PC-9 (cell line): ENCODE data around the gene RDH13. TPM values are rescaled to one million over a fixed set of nuclear protein-coding genes. Genes with fewer than 3 reads are reported as not detected.
A peak's percentile ranks its signal among the peaks of the same experiment; 100 is the strongest.

Experiments used
- BruUV-seq: library from RNA; stranded (reverse); fragments of 400-500 nt; replicated peaks from 2 replicates; lab custom pipeline; 2021; lab: Mats Ljungman, UMichigan
- CTCF ChIA-PET: fragments of 300-600 bp; sonication (Branson Sonifier 250); formaldehyde crosslinking; loops from one replicate; lab custom pipeline; 2022; ENCODE audit warnings: antibody characterized with exemption; lab: Charles Lee
- POLR2A ChIA-PET: fragments of 300-600 bp; sonication (Branson Sonifier 250); formaldehyde crosslinking; loops from one replicate; lab custom pipeline; 2022; ENCODE audit warnings: antibody characterized with exemption; ENCODE audit not compliant: unreplicated experiment; lab: Charles Lee
- DNase-seq, 2 experiments: peaks; one replicate each; pipeline versions ENCODE4 v3.0.0 to v3.0.0-alpha.2; 2015 to 2022; ENCODE audit warnings: mixed read lengths in 1 of 2
- H2AFZ ChIP-seq: fragments of 200-600 bp; sonication (generic); 2 replicates; pipeline ENCODE4 v1.8.1; 2017; ENCODE audit warnings: antibody characterized with exemption
- H3F3A ChIP-seq: fragments of 200-600 bp; sonication (generic); 2 replicates; pipeline ENCODE4 v1.8.1; 2017; ENCODE audit warnings: antibody characterized with exemption, mild to moderate bottlenecking, low read depth; ENCODE audit not compliant: insufficient read depth
- H3K27ac ChIP-seq: fragments of 200-600 bp; sonication (generic); 2 replicates; pipeline ENCODE4 v1.6.1; 2016; ENCODE audit warnings: mixed run types
- H3K27me3 ChIP-seq: fragments of 200-600 bp; sonication (generic); 2 replicates; pipeline ENCODE4 v1.6.1; 2016; ENCODE audit warnings: low read depth, mixed run types; ENCODE audit not compliant: insufficient read depth
- H3K36me3 ChIP-seq: fragments of 200-600 bp; sonication (generic); 2 replicates; pipeline ENCODE4 v1.6.1; 2016; ENCODE audit warnings: low read depth, mixed run types
- H3K4me1 ChIP-seq: fragments of 200-600 bp; sonication (generic); replicated peaks from 2 replicates; pipeline ENCODE4 v1.6.1; 2016; ENCODE audit warnings: mixed run types; ENCODE audit not compliant: insufficient read depth
- H3K4me2 ChIP-seq: fragments of 200-600 bp; sonication (generic); 2 replicates; pipeline ENCODE4 v1.6.1; 2017; ENCODE audit warnings: mixed run types
- H3K4me3 ChIP-seq: fragments of 200-600 bp; sonication (generic); 2 replicates; pipeline ENCODE4 v1.6.1; 2016; ENCODE audit warnings: mixed run types
- H3K79me2 ChIP-seq: fragments of 200-600 bp; sonication (generic); 2 replicates; pipeline ENCODE4 v1.6.1; 2017; ENCODE audit warnings: low read depth, mixed run types
- H3K9me2 ChIP-seq: fragments of 200-600 bp; sonication (generic); 2 replicates; pipeline ENCODE4 v1.8.1; 2017; ENCODE audit warnings: mild to moderate bottlenecking; ENCODE audit not compliant: insufficient read depth
- H3K9me3 ChIP-seq: fragments of 200-600 bp; sonication (generic); 2 replicates; pipeline ENCODE4 v1.8.1; 2016; ENCODE audit warnings: low read depth; ENCODE audit not compliant: insufficient read depth
- H4K20me1 ChIP-seq: fragments of 200-600 bp; sonication (generic); 2 replicates; pipeline ENCODE4 v1.8.1; 2017; ENCODE audit not compliant: insufficient read depth
- EZH2 ChIP-seq: fragments of 200-600 bp; sonication (generic); IDR thresholded peaks from 2 replicates; pipeline ENCODE4 v1.8.0; 2017; ENCODE audit warnings: antibody characterized with exemption, low read depth
- intact Hi-C: fragments of 100-400 bp; cut with micrococcal nuclease; formaldehyde crosslinking; loops from one replicate; pipeline ENCODE4 v1.10.0; 2022; ENCODE audit not compliant: unreplicated experiment
- total RNA-seq: library from RNA; stranded (reverse); gene quantifications from 2 replicates; pipeline ENCODE4 v1.2.3, GENCODE V29; 2021
- TF ChIP-seq, protein P1 (sequence below): fragments of 200-600 bp; sonication (generic); conservative IDR thresholded peaks from 2 replicates; pipeline ENCODE4 v1.6.1; 2017; ENCODE audit warnings: mixed run types, antibody characterized with exemption, mild to moderate bottlenecking, moderate library complexity

Gene RDH13
- total RNA-seq, 1 experiment from 2014 or later = 39.8 TPM

DNA sequence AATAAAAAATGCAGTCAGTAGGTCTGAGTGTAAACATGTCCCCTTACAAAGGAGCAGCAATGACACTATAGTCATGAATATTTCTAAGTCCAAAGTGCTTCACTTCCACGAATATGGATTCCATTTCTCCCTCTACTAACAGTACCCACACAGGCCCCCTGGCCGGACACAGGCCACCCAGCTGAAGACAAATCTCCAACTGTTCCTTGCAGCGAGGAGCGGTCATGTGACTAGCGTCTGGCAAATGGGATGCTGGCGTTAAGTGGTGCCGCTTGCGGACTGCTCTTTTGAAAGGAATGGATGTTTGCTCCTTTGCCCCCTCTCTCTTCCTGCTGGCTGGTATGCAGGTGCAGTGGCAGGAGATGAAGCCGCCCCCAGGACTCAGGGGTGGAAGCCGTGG lies 38.3 kb upstream of the RDH13 start:
- H3K4me3 ChIP-seq = no peak overlapping the region
- H2AFZ ChIP-seq = no peak overlapping the region
- no TSS peak for BruUV-seq
- TF ChIP-seq, protein P1, sequence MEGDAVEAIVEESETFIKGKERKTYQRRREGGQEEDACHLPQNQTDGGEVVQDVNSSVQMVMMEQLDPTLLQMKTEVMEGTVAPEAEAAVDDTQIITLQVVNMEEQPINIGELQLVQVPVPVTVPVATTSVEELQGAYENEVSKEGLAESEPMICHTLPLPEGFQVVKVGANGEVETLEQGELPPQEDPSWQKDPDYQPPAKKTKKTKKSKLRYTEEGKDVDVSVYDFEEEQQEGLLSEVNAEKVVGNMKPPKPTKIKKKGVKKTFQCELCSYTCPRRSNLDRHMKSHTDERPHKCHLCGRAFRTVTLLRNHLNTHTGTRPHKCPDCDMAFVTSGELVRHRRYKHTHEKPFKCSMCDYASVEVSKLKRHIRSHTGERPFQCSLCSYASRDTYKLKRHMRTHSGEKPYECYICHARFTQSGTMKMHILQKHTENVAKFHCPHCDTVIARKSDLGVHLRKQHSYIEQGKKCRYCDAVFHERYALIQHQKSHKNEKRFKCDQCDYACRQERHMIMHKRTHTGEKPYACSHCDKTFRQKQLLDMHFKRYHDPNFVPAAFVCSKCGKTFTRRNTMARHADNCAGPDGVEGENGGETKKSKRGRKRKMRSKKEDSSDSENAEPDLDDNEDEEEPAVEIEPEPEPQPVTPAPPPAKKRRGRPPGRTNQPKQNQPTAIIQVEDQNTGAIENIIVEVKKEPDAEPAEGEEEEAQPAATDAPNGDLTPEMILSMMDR = no peak
- no peak for TF ChIP-seq EZH2
- no peak overlapping the region for H3K4me2 ChIP-seq
- H4K20me1 ChIP-seq = no peaks in the 10 kb centered on the region; the same call in 1 of the 2 replicates
- H3K36me3 ChIP-seq = peaks cover 15% of the 10 kb centered on the region; the same call in 1 of the 2 replicates
- no peaks in the 10 kb centered on the region for H3K27me3 ChIP-seq
- no peaks in the 10 kb centered on the region for H3F3A ChIP-seq
- H3K9me3 ChIP-seq = no peaks in the 10 kb centered on the region
- ChIA-PET POLR2A (no interaction called here), CTCF (no interaction called here)
- no peaks in the 10 kb centered on the region for H3K9me2 ChIP-seq
- H3K4me1 ChIP-seq = no peaks in the 10 kb centered on the region
- H3K79me2 ChIP-seq = no peaks in the 10 kb centered on the region
- H3K27ac ChIP-seq = no peak overlapping the region
- intact Hi-C loops = no loop called here
- DNase-seq = no peak

DNA sequence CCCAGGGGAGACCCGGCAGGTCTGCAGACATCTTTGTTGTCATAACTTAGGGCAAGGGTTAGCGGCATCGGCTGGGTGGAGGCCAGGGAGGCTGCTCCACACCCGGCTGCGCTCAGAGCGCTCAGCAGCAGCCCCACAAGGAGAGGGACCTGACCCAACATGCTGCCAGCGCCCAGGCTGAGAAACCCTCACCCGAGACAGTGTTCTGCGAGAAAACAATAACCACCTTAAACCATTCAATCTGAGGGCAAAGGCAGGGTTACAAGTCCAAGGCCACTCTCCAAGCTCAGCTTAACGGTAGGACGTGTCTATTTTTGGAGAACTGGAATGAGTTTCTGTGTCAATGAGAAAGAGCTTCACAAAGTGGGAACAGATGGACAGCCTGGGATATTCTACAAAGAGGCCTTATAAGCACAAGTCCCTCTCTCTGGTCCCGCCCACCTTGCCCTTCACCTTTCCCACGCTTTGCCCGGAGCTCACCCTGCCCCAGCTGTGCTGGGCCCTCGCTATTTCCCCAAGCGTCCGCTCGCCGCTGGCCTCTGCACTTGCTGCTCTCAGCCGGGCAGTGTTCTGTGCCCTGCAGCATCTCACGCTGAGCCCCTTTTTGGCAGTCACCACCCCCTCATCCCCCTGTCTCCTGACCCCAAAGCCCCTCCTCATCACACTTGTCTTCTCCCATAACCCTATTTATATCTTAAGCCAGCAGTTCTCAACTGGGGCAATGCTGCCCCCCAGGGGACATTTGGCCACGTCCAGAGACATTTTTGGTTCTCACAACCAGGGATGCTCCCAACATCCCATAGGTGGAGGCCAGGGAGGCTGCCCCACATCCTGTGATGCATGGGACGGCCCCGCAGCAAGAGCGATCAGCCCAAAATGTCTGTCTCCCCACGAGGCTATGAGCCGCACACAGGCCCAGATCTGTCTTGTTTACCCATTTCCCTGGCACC lies 36.9 kb upstream of the RDH13 start:
- H3K79me2 ChIP-seq = no peaks in the 10 kb centered on the region
- H3K4me3 ChIP-seq = no peak overlapping the region
- TF ChIP-seq EZH2 = no peak
- TF ChIP-seq, protein P1 = peak; percentile 53
- no peak overlapping the region for H2AFZ ChIP-seq
- H3K9me2 ChIP-seq = no peaks in the 10 kb centered on the region
- no TSS peak for BruUV-seq
- CTCF ChIA-PET = no interaction called here
- no peak overlapping the region for H3K4me2 ChIP-seq
- no peaks in the 10 kb centered on the region; the same call in 1 of the 2 replicates for H4K20me1 ChIP-seq
- no peaks in the 10 kb centered on the region for H3K4me1 ChIP-seq
- no peaks in the 10 kb centered on the region for H3K9me3 ChIP-seq
- DNase-seq = no peak
- H3K36me3 ChIP-seq = peaks cover 15% of the 10 kb centered on the region; the same call in 1 of the 2 replicates
- POLR2A ChIA-PET = no interaction called here
- peaks cover 7% of the 10 kb centered on the region; the same call in 1 of the 2 replicates for H3F3A ChIP-seq
- intact Hi-C loops = no loop called here
- no peak overlapping the region for H3K27ac ChIP-seq
- H3K27me3 ChIP-seq = no peaks in the 10 kb centered on the region

- ChIA-PET POLR2A (no interaction called here), CTCF (no interaction called here)
- no peak for TF ChIP-seq EZH2
- TF ChIP-seq, protein P1 = no peak; the same call in 1 of the 2 replicates
- no peaks in the 10 kb centered on the region for H3K9me2 ChIP-seq
- H2AFZ ChIP-seq = no peak overlapping the region
- no peak for DNase-seq
- intact Hi-C loops = no loop called here
- H3K36me3 ChIP-seq = peaks cover 15% of the 10 kb centered on the region; the same call in 1 of the 2 replicates
- H3K79me2 ChIP-seq = no peaks in the 10 kb centered on the region
- H3K4me3 ChIP-seq = no peak overlapping the region
- H3K4me1 ChIP-seq = no peaks in the 10 kb centered on the region
- BruUV-seq = no TSS peak
- H3K9me3 ChIP-seq = no peaks in the 10 kb centered on the region
- H3K27me3 ChIP-seq = no peaks in the 10 kb centered on the region
- H3F3A ChIP-seq = peaks cover 7% of the 10 kb centered on the region; the same call in 1 of the 2 replicates
- no peak overlapping the region for H3K27ac ChIP-seq
- H4K20me1 ChIP-seq = no peaks in the 10 kb centered on the region; the same call in 1 of the 2 replicates
- no peak overlapping the region for H3K4me2 ChIP-seq
Observed at GRCh38 chr19:55098716-55099556, 36.0 kb upstream of the RDH13 start.
